Aorta (tissue), 5 donors: ENCODE data around the gene POLDIP2. TPM values are rescaled to one million over a fixed set of nuclear protein-coding genes. Genes with fewer than 3 reads are reported as not detected.

Source experiments
- ATAC-seq: fragments of 200-7000 bp; cut with Tn5 transposase; one replicate; pipeline ENCODE4 v1.9.1; 2022; ENCODE audit warnings: moderate library complexity; ENCODE audit not compliant: low FRiP score
- DNase-seq, 2 donors: peaks; one replicate each; pipeline ENCODE4 v3.0.0-alpha.2; 2020
- H3K27ac ChIP-seq, 2 donors: one replicate each; pipeline ENCODE4 v1.5.1; 2013; ENCODE audit warnings: low read length in 2 of 2, mild to moderate bottlenecking in 2 of 2, moderate library complexity in 2 of 2, control low read depth in 1 of 2, inconsistent platforms in 1 of 2, low read depth in 1 of 2
- H3K27me3 ChIP-seq, 2 donors: one replicate each; pipeline ENCODE4 v1.6.1; 2013; ENCODE audit warnings: control low read depth in 1 of 2, low read length in 1 of 2, mild to moderate bottlenecking in 1 of 2, moderate library complexity in 1 of 2; ENCODE audit not compliant: insufficient read depth in 2 of 2, control insufficient read depth in 1 of 2
- H3K36me3 ChIP-seq, 2 donors: one replicate each; pipeline ENCODE4 v1.6.1; 2013; ENCODE audit warnings: control low read depth in 1 of 2, low read length in 1 of 2, mild to moderate bottlenecking in 1 of 2; ENCODE audit not compliant: insufficient read depth in 2 of 2, control insufficient read depth in 1 of 2
- H3K4me1 ChIP-seq, 2 donors: one replicate each; pipeline ENCODE4 v1.6.1; 2013; ENCODE audit warnings: low read length in 2 of 2, control low read depth in 1 of 2, mild to moderate bottlenecking in 1 of 2, moderate library complexity in 1 of 2; ENCODE audit not compliant: insufficient read depth in 2 of 2, control insufficient read depth in 1 of 2
- H3K4me3 ChIP-seq, 2 donors: one replicate each; pipeline ENCODE4 v1.5.1; 2013; ENCODE audit warnings: low read length in 2 of 2, control low read depth in 1 of 2, mild to moderate bottlenecking in 1 of 2
- H3K9me3 ChIP-seq: one replicate; pipeline ENCODE4 v1.6.1; 2013; ENCODE audit warnings: mild to moderate bottlenecking, low read length; ENCODE audit not compliant: control insufficient read depth
- WGBS, 2 donors: extraction: QIAGEN DNeasy Blood & Tissue Kit; methylation state at CpG; one replicate each; pipeline ENCODE4 v1.1.7; 2013; 5-methylcytosine and 5-hydroxymethylcytosine counted together
- intact Hi-C, 2 donors: fragments of 100-400 bp; cut with DNase I; formaldehyde crosslinking; loops; one replicate each; pipeline versions ENCODE4 v1.14.2 to v1.15.0; 2022
- polyA plus RNA-seq, 2 donors: library from polyadenylated mRNA; stranded (reverse); fragments of 200-250 nt; gene quantifications; one replicate each; pipeline ENCODE4 v1.2.3, GENCODE V29; 2013
- total RNA-seq, 2 donors: library from RNA; stranded (reverse); fragmentation: NEBNext Ultra II Directional; extraction: Animal tissue kit (Norgen Biotek cat#: 25700); gene quantifications; one replicate each; pipeline ENCODE4 v1.2.1, GENCODE V29; 2021
- donor health status: healthy with polysubstance abuse.
- donor health status: Bipolar disorder and iron deficiency.
- donor health status: DM: no; HTN: no; CAD: no.
- donor health status: DM: no; HTN: no; CAD: no.
- donor health status: DM: yes; HTN: yes; CAD: no.

The POLDIP2 gene
- total and polyA plus RNA-seq, 4 donors = 36.6 to 42.5 (median 40.8) TPM

GRCh38 chr17:28384281-28385036, 27.1 kb upstream of the POLDIP2 start:
- H3K27me3 ChIP-seq = no peaks in the 10 kb centered on the region
- intact Hi-C loops = no loop called here
- whole genome bisulfite sequencing, 2 donors = 52 to 62% methylated on average over 54 to 56 of the region's 56 CpGs
- H3K4me1 ChIP-seq = no peaks in the 10 kb centered on the region
- H3K9me3 ChIP-seq = no peaks in the 10 kb centered on the region
- ATAC-seq (peak; percentile 75), DNase-seq (peak; percentile 77 to 81)
- no peak overlapping the region for H3K27ac ChIP-seq
- H3K4me3 ChIP-seq = no peak overlapping the region
- no peaks in the 10 kb centered on the region for H3K36me3 ChIP-seq

DNA sequence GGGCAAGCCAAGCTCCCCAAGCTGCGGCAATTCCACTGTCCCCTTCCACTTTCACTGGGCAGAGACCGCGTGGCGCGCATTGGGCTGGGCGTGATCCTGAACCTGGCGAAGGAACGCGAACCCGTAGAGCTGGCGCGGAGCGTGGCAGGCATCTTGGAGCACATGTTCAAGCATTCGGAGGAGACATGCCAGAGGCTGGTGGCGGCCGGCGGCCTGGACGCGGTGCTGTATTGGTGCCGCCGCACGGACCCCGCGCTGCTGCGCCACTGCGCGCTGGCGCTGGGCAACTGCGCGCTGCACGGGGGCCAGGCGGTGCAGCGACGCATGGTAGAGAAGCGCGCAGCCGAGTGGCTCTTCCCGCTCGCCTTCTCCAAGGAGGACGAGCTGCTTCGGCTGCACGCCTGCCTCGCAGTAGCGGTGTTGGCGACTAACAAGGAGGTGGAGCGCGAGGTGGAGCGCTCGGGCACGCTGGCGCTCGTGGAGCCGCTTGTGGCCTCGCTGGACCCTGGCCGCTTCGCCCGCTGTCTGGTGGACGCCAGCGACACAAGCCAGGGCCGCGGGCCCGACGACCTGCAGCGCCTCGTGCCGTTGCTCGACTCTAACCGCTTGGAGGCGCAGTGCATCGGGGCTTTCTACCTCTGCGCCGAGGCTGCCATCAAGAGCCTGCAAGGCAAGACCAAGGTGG, 24.0 kb upstream of the POLDIP2 start:
- no peaks in the 10 kb centered on the region for H3K4me1 ChIP-seq
- intact Hi-C loops = no loop called here
- H3K27me3 ChIP-seq = no peaks in the 10 kb centered on the region
- DNase-seq = peak in 1 of 2 donors; percentile 75
- no peaks in the 10 kb centered on the region for H3K9me3 ChIP-seq
- no peak overlapping the region for H3K4me3 ChIP-seq
- no peak for ATAC-seq
- 52 to 58% methylated on average over 69 to 72 of the region's 72 CpGs for WGBS, 2 donors
- H3K36me3 ChIP-seq = no peaks in the 10 kb centered on the region
- no peak overlapping the region for H3K27ac ChIP-seq

DNA sequence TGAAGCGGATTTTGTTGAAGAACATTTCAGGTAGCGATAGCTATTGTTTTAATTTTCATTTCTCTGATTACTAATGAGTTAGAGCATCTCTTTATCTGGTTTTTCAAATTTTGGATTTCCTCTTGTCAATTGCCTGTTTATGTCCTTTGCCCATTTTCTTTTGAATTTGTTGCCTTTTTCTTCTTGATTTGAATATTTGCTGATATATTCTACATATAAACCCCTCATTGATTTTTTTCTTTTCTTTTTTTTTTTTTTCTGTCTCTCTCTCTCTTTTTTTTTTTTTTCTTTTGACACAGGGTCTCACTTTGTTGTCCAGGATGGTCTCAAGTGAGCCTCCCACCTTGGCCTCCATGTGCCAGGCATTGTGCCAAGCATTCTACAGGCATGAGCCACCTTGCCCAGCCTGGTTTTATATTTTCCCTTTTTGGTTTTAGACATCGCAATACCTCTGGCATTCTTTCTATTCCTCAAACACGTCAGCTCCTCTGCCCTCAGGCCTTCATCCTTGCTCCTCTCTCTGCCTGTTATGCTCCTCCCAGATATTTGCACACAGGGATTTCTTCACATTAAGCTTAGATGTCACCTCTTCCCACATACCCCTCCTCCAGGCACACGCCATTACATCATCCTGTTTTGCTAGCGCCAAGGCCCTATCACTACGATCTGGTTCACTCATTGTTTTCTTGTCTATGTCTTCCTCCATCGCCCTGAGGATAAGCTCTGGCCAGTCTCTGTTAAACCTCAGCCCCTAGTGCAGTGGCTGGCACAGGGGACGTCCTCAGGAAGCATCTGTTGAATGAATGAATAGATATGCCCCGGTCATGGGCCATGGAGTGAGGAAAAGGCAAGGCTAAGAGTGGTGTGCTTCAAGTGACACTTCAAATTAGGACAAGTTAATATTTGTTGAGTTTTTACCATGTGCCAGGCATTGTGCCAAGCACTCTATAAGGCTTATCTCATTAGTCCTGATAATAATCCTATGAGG, 22.8 kb upstream of the POLDIP2 start:
- Histone ChIP-seq H3K36me3 (no peaks in the 10 kb centered on the region), H3K4me3 (no peak overlapping the region), H3K27ac (no peak overlapping the region), H3K4me1 (no peaks in the 10 kb centered on the region), H3K27me3 (no peaks in the 10 kb centered on the region), H3K9me3 (no peaks in the 10 kb centered on the region)
- intact Hi-C loops = no loop called here
- ATAC-seq = no peak
- 86 to 89% methylated on average over 10 of the region's 10 CpGs for WGBS, 2 donors
- peak in 1 of 2 donors; percentile 21 for DNase-seq

- H3K27ac ChIP-seq = no peak overlapping the region
- no peaks in the 10 kb centered on the region for H3K36me3 ChIP-seq
- 54 to 61% methylated on average over 6 of the region's 6 CpGs for WGBS, 2 donors
- DNase-seq (no peak), ATAC-seq (no peak)
- intact Hi-C loops = no loop called here
- H3K27me3 ChIP-seq = no peaks in the 10 kb centered on the region
- no peaks in the 10 kb centered on the region for H3K4me1 ChIP-seq
- H3K9me3 ChIP-seq = no peaks in the 10 kb centered on the region
- no peak overlapping the region for H3K4me3 ChIP-seq
Observed at GRCh38 chr17:28372945-28373274, 15.6 kb upstream of the POLDIP2 start.

- WGBS, 2 donors = 0 to 5% methylated on average over 37 to 53 of the region's 53 CpGs
- H3K27ac ChIP-seq = no peak overlapping the region
- no peak for ATAC-seq
Observed at GRCh38 chr17:28372203-28372944, 15.0 kb upstream of the POLDIP2 start.

DNA sequence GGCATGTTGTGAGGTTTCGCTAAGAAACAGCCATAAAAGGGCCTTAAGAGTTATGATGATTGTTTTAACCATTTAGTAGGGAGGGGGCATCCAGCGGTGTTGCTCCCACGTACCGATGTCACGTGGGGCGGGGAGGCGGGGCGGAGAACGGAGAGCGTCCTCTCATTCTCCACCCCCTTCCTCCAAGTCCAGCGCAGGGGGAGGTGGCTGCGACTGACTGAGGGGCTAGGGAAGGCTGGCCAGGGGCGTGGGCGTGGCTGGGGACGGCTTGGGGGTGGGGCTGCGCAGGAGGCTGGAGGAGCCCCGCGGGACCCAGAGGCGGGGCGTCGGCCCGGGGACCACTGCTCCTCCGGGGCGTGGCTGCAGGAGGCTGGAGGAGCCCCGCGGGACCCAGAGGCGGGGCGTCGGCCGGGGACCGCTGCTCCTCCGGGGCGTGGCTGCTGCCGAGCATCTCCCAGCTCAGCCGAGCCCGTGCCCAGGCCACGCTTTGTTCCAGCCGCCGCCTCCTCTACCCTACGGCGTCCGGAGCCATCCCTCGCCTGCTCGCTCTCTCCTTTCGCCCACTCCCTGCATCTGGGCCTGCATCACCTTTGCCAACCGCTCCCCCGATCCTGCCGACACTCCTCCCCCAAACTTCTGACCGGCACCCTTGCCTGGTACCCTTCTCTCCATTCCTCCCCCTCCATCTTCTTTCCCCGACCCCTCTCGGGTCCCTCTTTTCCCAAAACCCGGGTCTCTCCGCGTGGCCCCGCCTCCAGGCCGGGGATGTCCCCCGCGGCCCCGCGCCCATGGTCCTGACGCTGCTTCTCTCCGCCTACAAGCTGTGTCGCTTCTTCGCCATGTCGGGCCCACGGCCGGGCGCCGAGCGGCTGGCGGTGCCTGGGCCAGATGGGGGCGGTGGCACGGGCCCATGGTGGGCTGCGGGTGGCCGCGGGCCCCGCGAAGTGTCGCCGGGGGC, 14.2 kb upstream of the POLDIP2 start, which contains the start of gene SARM1:
Gene SARM1, plus strand, starts transcription at position 450 of the 958 bp plus-strand sequence. Its CDS starts 339 bp downstream, at position 789.
- WGBS, 2 donors = 1% methylated on average over 66 to 80 of the region's 80 CpGs
- H3K9me3 ChIP-seq = no peaks in the 10 kb centered on the region
- intact Hi-C loops = no loop called here
- peak; percentile 93 to 98 for DNase-seq
- H3K36me3 ChIP-seq = no peaks in the 10 kb centered on the region
- peak; percentile 88 for ATAC-seq
- peak within 1 kb of the TSS; percentile 15 to 31 for H3K27ac ChIP-seq
- H3K4me1 ChIP-seq = no peaks in the 10 kb centered on the region
- H3K4me3 ChIP-seq = peak within 1 kb of the TSS; percentile 51 to 55
- no peaks in the 10 kb centered on the region for H3K27me3 ChIP-seq

More at GRCh38 chr17:28372203-28372944, 15.0 kb upstream of the POLDIP2 start:
- Histone ChIP-seq H3K27me3 (no peaks in the 10 kb centered on the region), H3K9me3 (no peaks in the 10 kb centered on the region), H3K4me3 (peak overlapping the region; percentile 51 to 55), H3K36me3 (no peaks in the 10 kb centered on the region), H3K4me1 (no peaks in the 10 kb centered on the region)
- intact Hi-C loops = no loop called here
- DNase-seq = peak in 1 of 2 donors; percentile 84

DNA sequence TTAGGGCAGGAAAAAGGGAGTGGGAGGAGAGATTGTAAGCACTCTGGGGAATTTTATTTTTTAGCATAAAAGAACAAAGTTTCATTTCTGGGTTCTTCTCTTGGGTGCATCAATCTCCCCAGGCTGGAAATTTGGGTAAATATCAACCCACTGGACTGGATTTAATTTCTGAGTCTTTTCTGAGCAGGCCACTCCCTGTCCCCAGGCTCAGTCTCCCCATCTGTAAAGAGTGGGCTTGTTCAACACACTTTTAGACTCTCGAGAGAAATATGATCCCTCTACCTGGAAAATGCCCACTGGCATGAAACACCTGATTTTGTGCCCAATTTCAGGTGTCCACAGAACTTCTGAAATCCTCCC, 13.4 kb upstream of the POLDIP2 start:
- Histone ChIP-seq H3K27me3 (no peaks in the 10 kb centered on the region), H3K27ac (peak overlapping the region; percentile 5 to 31), H3K4me1 (no peaks in the 10 kb centered on the region), H3K4me3 (no peak overlapping the region), H3K36me3 (no peaks in the 10 kb centered on the region), H3K9me3 (no peaks in the 10 kb centered on the region)
- no peak for ATAC-seq
- 66% methylated on average over 1 of the region's 1 CpG for WGBS, 2 donors
- DNase-seq = no peak
- intact Hi-C loops = no loop called here
